GM12892 (cell line): ENCODE measurements around the gene GRM4.

Experiments
- POLR2A ChIP-seq: IDR thresholded peaks from 2 replicates; pipeline ENCODE4 v1.6.1; 2011; ENCODE audit warnings: low read depth, low read length, control low read depth
- POLR2AphosphoS5 ChIP-seq: IDR thresholded peaks from 2 replicates; pipeline ENCODE4 v1.6.1; 2011; ENCODE audit warnings: low read depth, low read length, control low read depth

GRCh38 chr6:34052071-34052825 is 93.6 kb downstream of the GRM4 start:
- no peak for TF ChIP-seq POLR2A
- TF ChIP-seq POLR2AphosphoS5: no peak
